Measurements from ENCODE around the gene B4GALT6.

The B4GALT6 gene

GRCh38 chr18:31610286-31611205 lies 73.8 kb downstream of the B4GALT6 start:
- H3K4me3 ChIP-seq (ENCODE audit: control insufficient read depth, low read depth, low read length), result no peak overlapping the region
- no peak for TF ChIP-seq CTCF (IDR thresholded peaks at IDR 0.05; ENCODE audit: control insufficient read depth, insufficient read depth, low read depth, low read length, missing control alignments)
- no peak for DNase-seq (ENCODE audit: low read depth)

GRCh38 chr18:31609886-31610285 lies 74.5 kb downstream of the B4GALT6 start:
- H3K4me3 ChIP-seq (ENCODE audit: control insufficient read depth, low read depth, low read length), result no peak overlapping the region
- no peak for DNase-seq (ENCODE audit: low read depth)
- no peak for TF ChIP-seq CTCF (IDR thresholded peaks at IDR 0.05; ENCODE audit: control insufficient read depth, insufficient read depth, low read depth, low read length, missing control alignments)

- DNase-seq (ENCODE audit: low read depth), result no peak
- no peak overlapping the region for H3K4me3 ChIP-seq (ENCODE audit: control insufficient read depth, low read depth, low read length)
- no peak for TF ChIP-seq CTCF (IDR thresholded peaks at IDR 0.05; ENCODE audit: control insufficient read depth, insufficient read depth, low read depth, low read length, missing control alignments)
These were observed 77.0 kb downstream of the B4GALT6 start for GRCh38 chr18:31607384-31607783.

- DNase-seq (ENCODE audit: low read depth), result no peak
These were observed 78.1 kb downstream of the B4GALT6 start for GRCh38 chr18:31606265-31606664.

GRCh38 chr18:31603315-31603714 lies 81.1 kb downstream of the B4GALT6 start:
- no peak for DNase-seq (ENCODE audit: low read depth)
- H3K4me3 ChIP-seq (ENCODE audit: control insufficient read depth, low read depth, low read length), result no peak overlapping the region
- no peak for TF ChIP-seq CTCF (IDR thresholded peaks at IDR 0.05; ENCODE audit: control insufficient read depth, insufficient read depth, low read depth, low read length, missing control alignments)

More at GRCh38 chr18:31606265-31606664, 78.1 kb downstream of the B4GALT6 start:
- no peak for TF ChIP-seq CTCF (IDR thresholded peaks at IDR 0.05; ENCODE audit: control insufficient read depth, insufficient read depth, low read depth, low read length, missing control alignments)
- H3K4me3 ChIP-seq (ENCODE audit: control insufficient read depth, low read depth, low read length), result no peak overlapping the region

GRCh38 chr18:31598021-31598805 lies 86.2 kb downstream of the B4GALT6 start:
- no peak for TF ChIP-seq CTCF (IDR thresholded peaks at IDR 0.05; ENCODE audit: control insufficient read depth, insufficient read depth, low read depth, low read length, missing control alignments)
- no peak for DNase-seq (ENCODE audit: low read depth)
- no peak overlapping the region for H3K4me3 ChIP-seq (ENCODE audit: control insufficient read depth, low read depth, low read length)

Data from AG09309 (cell line).